Hepatocyte (in vitro differentiated cells): Measurements from ENCODE around the gene LIPC. TPM values are rescaled to one million over a fixed set of nuclear protein-coding genes. Genes with fewer than 3 reads are reported as not detected.

Source experiments
- DNase-seq: peaks from one replicate; pipeline ENCODE4 v3.0.0-alpha.2; 2016; ENCODE audit warnings: low spot score
- H2AFZ ChIP-seq: fragments of 200-600 bp; sonication (generic); 2 replicates; pipeline ENCODE4 v1.6.0; 2016; ENCODE audit warnings: antibody characterized with exemption, mild to moderate bottlenecking
- H3K27ac ChIP-seq: fragments of 200-600 bp; sonication (generic); 2 replicates; pipeline ENCODE4 v1.5.1; 2016; ENCODE audit warnings: mild to moderate bottlenecking
- H3K27me3 ChIP-seq: fragments of 200-600 bp; sonication (generic); 2 replicates; pipeline ENCODE4 v1.6.1; 2016
- H3K36me3 ChIP-seq: fragments of 200-600 bp; sonication (generic); replicated peaks from 2 replicates; pipeline ENCODE4 v1.5.1; 2016; ENCODE audit warnings: low read depth; ENCODE audit not compliant: insufficient read depth
- H3K4me1 ChIP-seq: fragments of 200-600 bp; sonication (generic); 2 replicates; pipeline ENCODE4 v1.5.1; 2016; ENCODE audit warnings: mild to moderate bottlenecking, moderate library complexity; ENCODE audit not compliant: insufficient read depth
- H3K4me2 ChIP-seq: fragments of 200-600 bp; sonication (generic); 2 replicates; pipeline ENCODE4 v1.6.0; 2016
- H3K4me3 ChIP-seq: fragments of 200-600 bp; sonication (generic); 2 replicates; pipeline ENCODE4 v1.5.1; 2016; ENCODE audit warnings: mild to moderate bottlenecking
- H3K79me2 ChIP-seq: fragments of 200-600 bp; sonication (generic); 2 replicates; pipeline ENCODE4 v1.6.0; 2017; ENCODE audit warnings: mild to moderate bottlenecking
- H3K9me2 ChIP-seq: fragments of 200-600 bp; sonication (generic); replicated peaks from 2 replicates; pipeline ENCODE4 v1.6.0; 2017; ENCODE audit warnings: mild to moderate bottlenecking; ENCODE audit not compliant: insufficient read depth
- H3K9me3 ChIP-seq: fragments of 200-600 bp; sonication (generic); 2 replicates; pipeline ENCODE4 v1.5.1; 2016; ENCODE audit warnings: low read depth, mild to moderate bottlenecking
- H4K20me1 ChIP-seq: fragments of 200-600 bp; sonication (generic); 2 replicates; pipeline ENCODE4 v1.6.0; 2016; ENCODE audit warnings: mild to moderate bottlenecking; ENCODE audit not compliant: insufficient read depth, poor library complexity, severe bottlenecking
- EZH2 ChIP-seq: fragments of 200-600 bp; sonication (generic); IDR thresholded peaks from 2 replicates; pipeline ENCODE4 v1.6.1; 2016; ENCODE audit warnings: antibody characterized with exemption, mild to moderate bottlenecking, borderline replicate concordance
- EZH2phosphoT487 ChIP-seq: fragments of 200-600 bp; sonication (generic); IDR thresholded peaks from one replicate; pipeline ENCODE4 v1.6.1; 2018; ENCODE audit warnings: antibody characterized with exemption, mild to moderate bottlenecking, low read depth, moderate library complexity; ENCODE audit not compliant: unreplicated experiment, severe bottlenecking
- WGBS: methylation state at CpG from one replicate; pipeline ENCODE4 v1.1.6; 2016; ENCODE audit warnings: low lambda C conversion rate; ENCODE audit errors: missing lambda C conversion rate; 5-methylcytosine and 5-hydroxymethylcytosine counted together
- polyA plus RNA-seq: library from polyadenylated mRNA; unstranded; fragments of >200 nt; fragmentation: Nextera tagmentation; extraction: Ambion mirVana; gene quantifications from 2 replicates; pipeline ENCODE4 v1.2.1, GENCODE V29; 2016
- total RNA-seq: library from RNA; depleted of rRNA; stranded (reverse); fragments of >200 nt; gene quantifications from 2 replicates; pipeline ENCODE4 v1.2.3, GENCODE V29; 2014
- TF ChIP-seq, protein P1 (sequence below): fragments of 200-600 bp; sonication (generic); IDR thresholded peaks from 2 replicates; pipeline ENCODE4 v1.5.1; 2016; ENCODE audit warnings: antibody characterized with exemption, mild to moderate bottlenecking; ENCODE audit not compliant: poor library complexity

LIPC gene
- total and polyA plus RNA-seq, 2 experiments from 2014 or later = 37.0 to 64.8 TPM

DNA sequence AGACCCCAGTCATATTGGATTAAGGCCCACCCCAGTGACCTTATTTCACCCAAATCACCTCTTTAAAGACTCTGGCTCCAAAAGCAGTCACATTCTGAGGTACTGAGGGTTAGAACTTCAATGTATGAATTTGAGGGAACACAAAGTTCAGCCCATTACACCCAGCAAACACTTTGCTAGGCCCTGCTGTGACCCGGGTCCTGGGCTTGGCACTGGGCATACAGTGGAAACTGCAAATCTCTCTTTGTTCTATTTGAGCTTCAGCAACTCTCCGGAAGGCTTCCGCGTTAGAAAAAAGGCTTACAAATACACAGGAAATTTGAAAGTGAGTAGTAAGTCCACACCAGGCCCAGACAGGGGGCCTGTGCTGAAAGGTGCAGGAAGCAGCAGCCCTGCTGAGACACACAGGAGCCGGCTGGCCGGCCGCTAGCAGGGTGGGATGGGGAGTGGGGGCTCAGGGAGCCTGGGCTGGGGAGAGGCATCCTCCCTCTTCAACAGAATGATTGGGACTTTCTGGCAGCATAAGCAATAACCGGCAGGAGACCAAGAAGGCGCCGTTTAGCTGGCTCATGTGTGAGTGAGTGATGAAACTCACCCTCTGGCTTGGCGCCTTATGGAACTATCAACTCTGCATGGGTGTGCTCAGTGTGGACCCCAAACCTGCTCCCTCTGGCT, 13.0 kb downstream of the LIPC start:
- TF ChIP-seq EZH2phosphoT487 (no peak), EZH2 (no peak)
- TF ChIP-seq, protein P1, sequence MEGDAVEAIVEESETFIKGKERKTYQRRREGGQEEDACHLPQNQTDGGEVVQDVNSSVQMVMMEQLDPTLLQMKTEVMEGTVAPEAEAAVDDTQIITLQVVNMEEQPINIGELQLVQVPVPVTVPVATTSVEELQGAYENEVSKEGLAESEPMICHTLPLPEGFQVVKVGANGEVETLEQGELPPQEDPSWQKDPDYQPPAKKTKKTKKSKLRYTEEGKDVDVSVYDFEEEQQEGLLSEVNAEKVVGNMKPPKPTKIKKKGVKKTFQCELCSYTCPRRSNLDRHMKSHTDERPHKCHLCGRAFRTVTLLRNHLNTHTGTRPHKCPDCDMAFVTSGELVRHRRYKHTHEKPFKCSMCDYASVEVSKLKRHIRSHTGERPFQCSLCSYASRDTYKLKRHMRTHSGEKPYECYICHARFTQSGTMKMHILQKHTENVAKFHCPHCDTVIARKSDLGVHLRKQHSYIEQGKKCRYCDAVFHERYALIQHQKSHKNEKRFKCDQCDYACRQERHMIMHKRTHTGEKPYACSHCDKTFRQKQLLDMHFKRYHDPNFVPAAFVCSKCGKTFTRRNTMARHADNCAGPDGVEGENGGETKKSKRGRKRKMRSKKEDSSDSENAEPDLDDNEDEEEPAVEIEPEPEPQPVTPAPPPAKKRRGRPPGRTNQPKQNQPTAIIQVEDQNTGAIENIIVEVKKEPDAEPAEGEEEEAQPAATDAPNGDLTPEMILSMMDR = no peak
- Histone ChIP-seq H3K4me3 (no peak overlapping the region), H3K36me3 (no peaks in the 10 kb centered on the region), H3K27me3 (no peaks in the 10 kb centered on the region), H3K4me1 (peaks cover 19% of the 10 kb centered on the region), H3K9me2 (no peaks in the 10 kb centered on the region), H2AFZ (no peak overlapping the region), H3K4me2 (no peak overlapping the region), H3K27ac (no peak overlapping the region), H3K79me2 (no peaks in the 10 kb centered on the region), H3K9me3 (no peaks in the 10 kb centered on the region), H4K20me1 (no peaks in the 10 kb centered on the region)
- peak; percentile 16 for DNase-seq
- 84% methylated on average over 9 of the region's 11 CpGs for WGBS

DNA sequence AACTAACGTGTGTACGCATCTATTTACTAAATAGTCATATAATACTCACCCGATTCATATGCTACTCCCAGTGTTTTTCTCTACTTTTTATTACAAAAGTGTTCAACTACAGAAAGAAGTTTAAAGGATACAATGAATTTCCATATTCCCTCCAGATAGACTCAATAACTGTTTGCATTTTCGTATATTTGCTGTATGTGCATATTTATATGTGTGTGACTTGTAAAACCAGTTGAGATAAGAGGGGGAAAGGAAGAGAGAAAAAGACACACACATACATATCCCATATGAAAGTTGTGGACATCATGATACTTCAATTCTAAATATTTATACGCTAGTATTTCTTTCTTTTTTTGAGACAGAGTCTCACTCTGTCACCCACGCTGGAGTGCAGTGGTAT, 14.1 kb downstream of the LIPC start:
- no peaks in the 10 kb centered on the region for H4K20me1 ChIP-seq
- no peak overlapping the region for H3K4me3 ChIP-seq
- no peak for TF ChIP-seq EZH2
- TF ChIP-seq, protein P1 = no peak
- TF ChIP-seq EZH2phosphoT487 = no peak
- no peaks in the 10 kb centered on the region for H3K9me2 ChIP-seq
- no peaks in the 10 kb centered on the region for H3K9me3 ChIP-seq
- H3K36me3 ChIP-seq = no peaks in the 10 kb centered on the region
- peaks cover 12% of the 10 kb centered on the region for H3K4me1 ChIP-seq
- H3K79me2 ChIP-seq = no peaks in the 10 kb centered on the region
- WGBS = 89% methylated on average over 6 of the region's 6 CpGs
- no peak overlapping the region for H2AFZ ChIP-seq
- no peak for DNase-seq
- no peak overlapping the region for H3K27ac ChIP-seq
- H3K4me2 ChIP-seq = no peak overlapping the region
- H3K27me3 ChIP-seq = no peaks in the 10 kb centered on the region

DNA sequence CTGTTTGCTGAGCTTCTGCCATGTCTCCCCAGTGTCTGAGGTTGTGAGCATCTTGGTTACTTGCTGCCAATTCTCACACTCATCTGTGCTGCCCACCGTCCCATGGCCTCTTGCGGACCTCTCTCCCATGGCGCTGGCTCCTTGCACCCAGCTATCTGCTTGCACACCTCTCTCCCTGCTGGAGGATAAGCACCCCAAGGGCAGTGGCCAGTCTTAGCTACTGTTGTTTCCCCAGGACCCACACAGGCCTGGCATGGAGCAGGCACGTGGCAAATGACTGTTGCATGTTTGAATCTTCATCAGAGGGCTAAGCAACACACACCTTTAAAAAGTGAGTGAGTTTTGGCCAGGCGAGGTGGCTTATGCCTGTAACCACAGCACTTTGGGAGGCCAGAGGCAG, 14.7 kb downstream of the LIPC start:
- Histone ChIP-seq H3K4me3 (no peak overlapping the region), H2AFZ (no peak overlapping the region), H3K27ac (no peak overlapping the region), H3K9me3 (no peaks in the 10 kb centered on the region), H3K27me3 (no peaks in the 10 kb centered on the region), H3K4me1 (peaks cover 6% of the 10 kb centered on the region), H3K9me2 (no peaks in the 10 kb centered on the region), H4K20me1 (no peaks in the 10 kb centered on the region), H3K79me2 (no peaks in the 10 kb centered on the region), H3K4me2 (no peak overlapping the region), H3K36me3 (no peaks in the 10 kb centered on the region)
- no peak for DNase-seq
- TF ChIP-seq EZH2phosphoT487 = no peak
- 95% methylated on average over 5 of the region's 5 CpGs for WGBS

GRCh38 chr15:58447271-58448010, 15.7 kb downstream of the LIPC start:
- H3K4me2 ChIP-seq = no peak overlapping the region
- TF ChIP-seq EZH2 = no peak
- no peak for TF ChIP-seq EZH2phosphoT487
- 93% methylated on average over 10 of the region's 10 CpGs for WGBS

More at GRCh38 chr15:58447271-58448010, 15.7 kb downstream of the LIPC start:
- Histone ChIP-seq H3K27ac (no peak overlapping the region), H3K9me3 (no peaks in the 10 kb centered on the region), H2AFZ (no peak overlapping the region), H3K9me2 (no peaks in the 10 kb centered on the region), H4K20me1 (no peaks in the 10 kb centered on the region), H3K4me1 (no peaks in the 10 kb centered on the region), H3K4me3 (no peak overlapping the region), H3K36me3 (no peaks in the 10 kb centered on the region), H3K79me2 (no peaks in the 10 kb centered on the region), H3K27me3 (no peaks in the 10 kb centered on the region)
- no peak for DNase-seq
